H9 (cell line): ENCODE results near the gene WFS1. TPM values are rescaled to one million over a fixed set of nuclear protein-coding genes. Genes with fewer than 3 reads are reported as not detected.

Experiments
- DNase-seq: peaks from one replicate; pipeline ENCODE4 v3.0.0-alpha.2; 2017
- H2AFZ ChIP-seq: one replicate; pipeline ENCODE4 v1.6.1; 2013; ENCODE audit warnings: mild to moderate bottlenecking, low read length, control low read depth, moderate library complexity
- H2AK5ac ChIP-seq: 2 replicates; pipeline ENCODE4 v1.6.1; 2013; ENCODE audit warnings: low read length, control low read depth, mixed read lengths; ENCODE audit not compliant: insufficient read length
- H2BK120ac ChIP-seq: one replicate; pipeline ENCODE4 v1.6.1; 2013; ENCODE audit warnings: low read depth, mild to moderate bottlenecking, low read length, control low read depth, inconsistent platforms; ENCODE audit not compliant: poor library complexity, severe bottlenecking
- H2BK12ac ChIP-seq: 2 replicates; pipeline ENCODE4 v1.6.1; 2013; ENCODE audit warnings: low read length, control low read depth, mixed read lengths, low read depth; ENCODE audit not compliant: insufficient read length
- H2BK15ac ChIP-seq: 2 replicates; pipeline ENCODE4 v1.6.1; 2013; ENCODE audit warnings: low read depth, low read length, control low read depth
- H2BK20ac ChIP-seq: one replicate; pipeline ENCODE4 v1.6.1; 2013; ENCODE audit warnings: low read depth, mild to moderate bottlenecking, low read length, control low read depth, inconsistent platforms; ENCODE audit not compliant: poor library complexity, severe bottlenecking
- H2BK5ac ChIP-seq: 2 replicates; pipeline ENCODE4 v1.6.1; 2013; ENCODE audit warnings: low read length, control low read depth, mixed read lengths; ENCODE audit not compliant: insufficient read length
- H3K14ac ChIP-seq: 2 replicates; pipeline ENCODE4 v1.6.1; 2013; ENCODE audit warnings: low read length, control low read depth; ENCODE audit not compliant: insufficient read depth
- H3K18ac ChIP-seq: 2 replicates; pipeline ENCODE4 v1.6.1; 2013; ENCODE audit warnings: low read depth, mild to moderate bottlenecking, mixed read lengths, low read length, control low read depth; ENCODE audit not compliant: insufficient read length
- H3K23ac ChIP-seq: 2 replicates; pipeline ENCODE4 v1.6.1; 2013; ENCODE audit warnings: low read length, control low read depth, mixed read lengths, low read depth; ENCODE audit not compliant: insufficient read length
- H3K23me2 ChIP-seq: 2 replicates; pipeline ENCODE4 v1.6.1; 2013; ENCODE audit warnings: low read depth, mild to moderate bottlenecking, mixed read lengths, low read length, control low read depth; ENCODE audit not compliant: insufficient read length, poor library complexity, severe bottlenecking
- H3K27ac ChIP-seq: 2 replicates; pipeline ENCODE4 v1.5.1; 2013; ENCODE audit warnings: low read length, control low read depth, mixed read lengths, low read depth; ENCODE audit not compliant: insufficient read length
- H3K27me3 ChIP-seq: 2 replicates; pipeline ENCODE4 v1.6.1; 2013; ENCODE audit warnings: low read length, control low read depth, inconsistent platforms; ENCODE audit not compliant: insufficient read depth
- H3K4ac ChIP-seq: 2 replicates; pipeline ENCODE4 v1.6.1; 2013; ENCODE audit warnings: low read depth, mild to moderate bottlenecking, control low read depth, inconsistent platforms, low read length, moderate library complexity
- H3K4me1 ChIP-seq: 2 replicates; pipeline ENCODE4 v1.6.1; 2013; ENCODE audit warnings: low read length, control low read depth, inconsistent platforms; ENCODE audit not compliant: insufficient read depth
- H3K4me2 ChIP-seq: 2 replicates; pipeline ENCODE4 v1.6.1; 2013; ENCODE audit warnings: low read length, control low read depth, mixed read lengths; ENCODE audit not compliant: insufficient read length, insufficient read depth
- H3K56ac ChIP-seq: 2 replicates; pipeline ENCODE4 v1.6.1; 2013; ENCODE audit warnings: low read depth, mild to moderate bottlenecking, mixed read lengths, low read length, control low read depth; ENCODE audit not compliant: insufficient read length
- H3K79me1 ChIP-seq: 2 replicates; pipeline ENCODE4 v1.6.1; 2013; ENCODE audit warnings: low read depth, mild to moderate bottlenecking, moderate library complexity, low read length, control low read depth, inconsistent platforms; ENCODE audit not compliant: insufficient read depth, poor library complexity, severe bottlenecking
- H3K79me2 ChIP-seq: 2 replicates; pipeline ENCODE4 v1.6.1; 2013; ENCODE audit warnings: low read length, control low read depth, inconsistent platforms; ENCODE audit not compliant: insufficient read depth
- H3K9ac ChIP-seq: 2 replicates; pipeline ENCODE4 v1.6.1; 2013; ENCODE audit warnings: low read length, control low read depth, mixed read lengths; ENCODE audit not compliant: insufficient read length; ENCODE audit errors: extremely low read depth
- H3K9me3 ChIP-seq: one replicate; pipeline ENCODE4 v1.6.1; 2013; ENCODE audit warnings: low read depth, low read length, inconsistent platforms; ENCODE audit not compliant: control insufficient read depth
- H3T11ph ChIP-seq: one replicate; pipeline ENCODE4 v1.6.1; 2013; ENCODE audit warnings: mild to moderate bottlenecking, low read length, control low read depth, inconsistent platforms
- H4K20me1 ChIP-seq: one replicate; pipeline ENCODE4 v1.6.1; 2013; ENCODE audit not compliant: control insufficient read depth, insufficient read length, insufficient read depth
- H4K5ac ChIP-seq: 2 replicates; pipeline ENCODE4 v1.6.1; 2013; ENCODE audit warnings: low read depth, mild to moderate bottlenecking, mixed read lengths, low read length, control low read depth; ENCODE audit not compliant: insufficient read length
- H4K8ac ChIP-seq: replicated peaks from 2 replicates; pipeline ENCODE4 v1.6.1; 2013; ENCODE audit warnings: low read length, control low read depth, mixed read lengths, low read depth; ENCODE audit not compliant: insufficient read length
- H4K91ac ChIP-seq: 2 replicates; pipeline ENCODE4 v1.6.1; 2013; ENCODE audit warnings: low read depth, mild to moderate bottlenecking, moderate library complexity, mixed read lengths, low read length, control low read depth; ENCODE audit not compliant: insufficient read length
- H3K27ac Mint-ChIP-seq, 3 experiments: 2 replicates in 2 of 3; 3 replicates in 1 of 3; pipeline ENCODE4 v1.8.0; 2020 to 2021; ENCODE audit warnings: mixed read lengths in 3 of 3, mild to moderate bottlenecking in 1 of 3, moderate library complexity in 1 of 3
- H3K27me3 Mint-ChIP-seq: 2 replicates; pipeline ENCODE4 v1.8.0; 2021; ENCODE audit warnings: low read depth, mild to moderate bottlenecking, moderate library complexity, mixed read lengths
- H3K36me3 Mint-ChIP-seq, 3 experiments: 2 replicates in 2 of 3; 3 replicates in 1 of 3; pipeline ENCODE4 v1.8.0; 2020 to 2021; ENCODE audit warnings: low read depth in 3 of 3, mixed read lengths in 3 of 3; ENCODE audit not compliant: insufficient read depth in 1 of 3
- H3K4me1 Mint-ChIP-seq, 2 experiments: 2 replicates each; pipeline ENCODE4 v1.8.0; 2020; ENCODE audit warnings: mixed read lengths in 2 of 2
- H3K4me3 Mint-ChIP-seq, 2 experiments: 2 replicates in 1 of 2; 3 replicates in 1 of 2; pipeline ENCODE4 v1.8.0; 2020 to 2021; ENCODE audit warnings: mild to moderate bottlenecking in 2 of 2, mixed read lengths in 2 of 2, moderate library complexity in 1 of 2
- H3K9me3 Mint-ChIP-seq, 2 experiments: 2 replicates in 1 of 2; 3 replicates in 1 of 2; pipeline ENCODE4 v1.8.0; 2020; ENCODE audit warnings: mild to moderate bottlenecking in 2 of 2, mixed read lengths in 2 of 2, moderate library complexity in 1 of 2
- WGBS: extraction: QIAGEN DNeasy Blood & Tissue Kit; methylation state at CpG from one replicate; pipeline ENCODE4 v1.1.7; 2013; ENCODE audit warnings: missing lambda C conversion rate, low lambda C conversion rate, mixed read lengths; ENCODE audit not compliant: insufficient read length; ENCODE audit errors: extremely low coverage; 5-methylcytosine and 5-hydroxymethylcytosine counted together
- total RNA-seq: library from RNA; stranded (reverse); gene quantifications from 2 replicates; pipeline ENCODE4 v1.2.1, GENCODE V29; 2021
- TF ChIP-seq, protein P1 (sequence below): fragments of 200-600 bp; sonication (generic); conservative IDR thresholded peaks from 3 replicates; pipeline ENCODE4 v1.8.0; 2021; ENCODE audit warnings: antibody characterized with exemption, mild to moderate bottlenecking

Gene WFS1
- total RNA-seq, 1 experiment from 2014 or later = 18.9 TPM

- Histone ChIP-seq H3K27ac (no peak overlapping the region), H3K18ac (no peak overlapping the region), H4K5ac (no peak overlapping the region), H2AFZ (no peak overlapping the region), H3K79me2 (no peaks in the 10 kb centered on the region), H3K27me3 (no peaks in the 10 kb centered on the region), H2BK15ac (no peak overlapping the region), H3T11ph (no peak overlapping the region), H3K9me3 (no peaks in the 10 kb centered on the region), H3K9ac (no peak overlapping the region), H2BK120ac (no peak overlapping the region), H3K79me1 (no peaks in the 10 kb centered on the region), H2AK5ac (no peak overlapping the region), H3K56ac (no peak overlapping the region), H3K4me1 (no peaks in the 10 kb centered on the region), H3K14ac (no peak overlapping the region), H4K91ac (no peak overlapping the region), H2BK12ac (no peak overlapping the region), H2BK20ac (no peak overlapping the region), H4K20me1 (no peaks in the 10 kb centered on the region), H3K23ac (no peak overlapping the region), H3K23me2 (no peaks in the 10 kb centered on the region), H3K4me2 (no peak overlapping the region), H2BK5ac (no peak overlapping the region), H4K8ac (no peak overlapping the region), H3K4ac (no peak overlapping the region)
- Mint-ChIP-seq H3K27ac (no peak overlapping the region), H3K9me3 (no peaks in the 10 kb centered on the region; a peak in 1 of 5 replicates), H3K4me1 (0 out of 4 replicates have a peak, but pooled peaks cover 0 to under 1% of the 10 kb centered on the region in 2 experiments), H3K4me3 (no peak overlapping the region), H3K36me3 (peaks cover 25 to 46% (median 41%) of the 10 kb centered on the region in 3 experiments; a peak in 6 of 7 replicates), H3K27me3 (peaks cover 2% of the 10 kb centered on the region)
- WGBS = no CpG with 5 or more reads among the region's 11 CpGs
- TF ChIP-seq, protein P1, sequence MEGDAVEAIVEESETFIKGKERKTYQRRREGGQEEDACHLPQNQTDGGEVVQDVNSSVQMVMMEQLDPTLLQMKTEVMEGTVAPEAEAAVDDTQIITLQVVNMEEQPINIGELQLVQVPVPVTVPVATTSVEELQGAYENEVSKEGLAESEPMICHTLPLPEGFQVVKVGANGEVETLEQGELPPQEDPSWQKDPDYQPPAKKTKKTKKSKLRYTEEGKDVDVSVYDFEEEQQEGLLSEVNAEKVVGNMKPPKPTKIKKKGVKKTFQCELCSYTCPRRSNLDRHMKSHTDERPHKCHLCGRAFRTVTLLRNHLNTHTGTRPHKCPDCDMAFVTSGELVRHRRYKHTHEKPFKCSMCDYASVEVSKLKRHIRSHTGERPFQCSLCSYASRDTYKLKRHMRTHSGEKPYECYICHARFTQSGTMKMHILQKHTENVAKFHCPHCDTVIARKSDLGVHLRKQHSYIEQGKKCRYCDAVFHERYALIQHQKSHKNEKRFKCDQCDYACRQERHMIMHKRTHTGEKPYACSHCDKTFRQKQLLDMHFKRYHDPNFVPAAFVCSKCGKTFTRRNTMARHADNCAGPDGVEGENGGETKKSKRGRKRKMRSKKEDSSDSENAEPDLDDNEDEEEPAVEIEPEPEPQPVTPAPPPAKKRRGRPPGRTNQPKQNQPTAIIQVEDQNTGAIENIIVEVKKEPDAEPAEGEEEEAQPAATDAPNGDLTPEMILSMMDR = no peak
- DNase-seq = no peak
These were observed 30.7 kb downstream of the WFS1 start for GRCh38 chr4:6300359-6300758.
